ENCODE measurements around the gene EIF4E1B. TPM values are rescaled to one million over a fixed set of nuclear protein-coding genes. Genes with fewer than 3 reads are reported as not detected.

Gene EIF4E1B
- total and polyA plus RNA-seq, 2 donors (not counting 1 experiment from before 2014, with no cell fraction given), result not detected

DNA sequence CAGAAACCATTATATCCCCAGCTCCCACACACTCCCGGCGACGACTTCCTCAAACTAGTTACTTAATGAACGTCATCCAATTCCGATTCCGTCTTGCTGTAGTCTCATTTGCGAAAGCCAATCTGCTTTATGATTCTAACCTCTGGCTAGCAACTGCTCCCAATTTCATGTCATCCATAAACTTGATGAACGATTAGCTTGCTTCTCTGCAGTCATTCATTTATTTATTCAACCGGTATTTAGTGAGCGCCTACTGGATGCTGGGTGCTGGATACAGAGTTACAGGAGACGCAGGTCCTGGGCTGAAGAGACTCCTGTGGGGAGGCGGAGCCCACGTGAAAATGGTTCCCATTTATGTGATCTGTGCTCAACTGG lies 63.0 kb downstream of the EIF4E1B start:
- H3K27ac Mint-ChIP-seq, result no peak overlapping the region
- no peaks in the 10 kb centered on the region for H3K4me1 Mint-ChIP-seq
- Histone ChIP-seq H3K36me3 (replicated peaks in 1 of 2; ENCODE audit: control extremely low read depth in 1 of 2, control insufficient read depth in 1 of 2, extremely low read depth in 1 of 2, insufficient read depth in 2 of 2, low read length in 1 of 2) (no peaks in the 10 kb centered on the region), H3K4me2 (replicated peaks; ENCODE audit: low read depth, low read length, poor library complexity, severe bottlenecking) (no peak overlapping the region), H3K4me1 (ENCODE audit: control insufficient read depth in 2 of 2, insufficient read depth in 2 of 2, low read length in 2 of 2) (no peaks in the 10 kb centered on the region), H3K9ac (ENCODE audit: low read length) (no peak overlapping the region), H3K4me3 (ENCODE audit: control extremely low read depth in 1 of 5, extremely low read depth in 1 of 5, insufficient read depth in 1 of 5, low read depth in 2 of 5, low read length in 4 of 5) (no peak overlapping the region), H3K27ac (ENCODE audit: low read length in 2 of 2) (no peak overlapping the region), H4K20me1 (ENCODE audit: control insufficient read depth, insufficient read depth, low read length, poor library complexity, severe bottlenecking) (no peaks in the 10 kb centered on the region), H3K79me2 (ENCODE audit: control insufficient read depth, insufficient read depth, low read length) (no peaks in the 10 kb centered on the region), H3K9me3 (ENCODE audit: control extremely low read depth in 1 of 3, control insufficient read depth in 2 of 3, insufficient read depth in 1 of 3, low read length in 2 of 3) (peaks cover 0 to 10% (median 0%) of the 10 kb centered on the region in 3 donors), H2AFZ (ENCODE audit: insufficient read depth, low read depth, low read length, poor library complexity, severe bottlenecking) (no peak overlapping the region), H3K27me3 (replicated peaks in 1 of 4; ENCODE audit: control extremely low read depth in 1 of 4, control insufficient read depth in 3 of 4, insufficient read depth in 4 of 4, low read length in 3 of 4) (peaks cover 0 to 53% (median 3%) of the 10 kb centered on the region in 4 experiments)
- H3K9me3 Mint-ChIP-seq (ENCODE audit: insufficient read depth), result no peaks in the 10 kb centered on the region
- peaks cover 75% of the 10 kb centered on the region for H3K27me3 Mint-ChIP-seq
- 56% methylated on average over 11 of the region's 13 CpGs for WGBS (ENCODE audit: insufficient coverage)
- TF ChIP-seq EZH2 (IDR thresholded peaks at IDR 0.05; ENCODE audit: borderline replicate concordance, insufficient read depth, low read depth, low read length, poor library complexity, severe bottlenecking), result no peak
- TF ChIP-seq, protein P1, sequence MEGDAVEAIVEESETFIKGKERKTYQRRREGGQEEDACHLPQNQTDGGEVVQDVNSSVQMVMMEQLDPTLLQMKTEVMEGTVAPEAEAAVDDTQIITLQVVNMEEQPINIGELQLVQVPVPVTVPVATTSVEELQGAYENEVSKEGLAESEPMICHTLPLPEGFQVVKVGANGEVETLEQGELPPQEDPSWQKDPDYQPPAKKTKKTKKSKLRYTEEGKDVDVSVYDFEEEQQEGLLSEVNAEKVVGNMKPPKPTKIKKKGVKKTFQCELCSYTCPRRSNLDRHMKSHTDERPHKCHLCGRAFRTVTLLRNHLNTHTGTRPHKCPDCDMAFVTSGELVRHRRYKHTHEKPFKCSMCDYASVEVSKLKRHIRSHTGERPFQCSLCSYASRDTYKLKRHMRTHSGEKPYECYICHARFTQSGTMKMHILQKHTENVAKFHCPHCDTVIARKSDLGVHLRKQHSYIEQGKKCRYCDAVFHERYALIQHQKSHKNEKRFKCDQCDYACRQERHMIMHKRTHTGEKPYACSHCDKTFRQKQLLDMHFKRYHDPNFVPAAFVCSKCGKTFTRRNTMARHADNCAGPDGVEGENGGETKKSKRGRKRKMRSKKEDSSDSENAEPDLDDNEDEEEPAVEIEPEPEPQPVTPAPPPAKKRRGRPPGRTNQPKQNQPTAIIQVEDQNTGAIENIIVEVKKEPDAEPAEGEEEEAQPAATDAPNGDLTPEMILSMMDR (IDR thresholded peaks at IDR 0.05), result no peak
- intact Hi-C loops (cut with micrococcal nuclease), result no loop called here
- DNase-seq, result no peak
- CTCF ChIA-PET, result interaction anchor here (1.9 kb wide), 1 partner anchor 33 kb away, joined by 6 read pairs; no protein-coding TSS in a partner anchor
- ATAC-seq (ENCODE audit: low read depth), result no peak
- POLR2A ChIA-PET, result no interaction called here
- no peak overlapping the region for H3K4me3 Mint-ChIP-seq

DNA sequence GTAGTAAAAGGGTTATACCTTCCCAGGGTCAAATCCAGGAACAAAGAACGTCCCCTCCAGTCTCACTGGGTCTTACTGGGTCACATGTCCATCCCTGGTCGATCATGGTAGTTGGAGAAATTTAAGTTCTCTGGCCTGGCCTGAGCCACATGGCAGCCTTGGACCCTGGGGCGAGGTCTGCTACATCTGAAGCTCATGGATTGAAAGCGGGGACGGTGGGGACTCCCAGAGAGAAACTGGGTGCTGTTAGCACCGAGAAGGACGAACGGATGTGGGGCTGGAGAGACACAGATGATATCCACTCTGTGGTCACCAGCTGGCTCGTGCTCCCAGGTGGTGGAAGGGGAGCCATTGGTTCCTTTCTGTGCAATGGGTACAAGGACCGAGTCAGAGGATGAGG lies 63.7 kb downstream of the EIF4E1B start:
- Mint-ChIP-seq H3K27me3 (peaks cover 82% of the 10 kb centered on the region), H3K9me3 (ENCODE audit: insufficient read depth) (no peaks in the 10 kb centered on the region), H3K4me3 (no peak overlapping the region), H3K4me1 (no peaks in the 10 kb centered on the region), H3K27ac (no peak overlapping the region)
- ATAC-seq (ENCODE audit: low read depth), result no peak
- Histone ChIP-seq H3K4me2 (replicated peaks; ENCODE audit: low read depth, low read length, poor library complexity, severe bottlenecking) (no peak overlapping the region), H3K79me2 (ENCODE audit: control insufficient read depth, insufficient read depth, low read length) (no peaks in the 10 kb centered on the region), H4K20me1 (ENCODE audit: control insufficient read depth, insufficient read depth, low read length, poor library complexity, severe bottlenecking) (no peaks in the 10 kb centered on the region), H3K9ac (ENCODE audit: low read length) (no peak overlapping the region), H3K27ac (ENCODE audit: low read length in 2 of 2) (no peak overlapping the region), H2AFZ (ENCODE audit: insufficient read depth, low read depth, low read length, poor library complexity, severe bottlenecking) (no peak overlapping the region), H3K27me3 (replicated peaks in 1 of 4; ENCODE audit: control extremely low read depth in 1 of 4, control insufficient read depth in 3 of 4, insufficient read depth in 4 of 4, low read length in 3 of 4) (peaks cover 0 to 57% (median 2%) of the 10 kb centered on the region in 4 experiments), H3K4me1 (ENCODE audit: control insufficient read depth in 2 of 2, insufficient read depth in 2 of 2, low read length in 2 of 2) (no peaks in the 10 kb centered on the region), H3K9me3 (ENCODE audit: control extremely low read depth in 1 of 3, control insufficient read depth in 2 of 3, insufficient read depth in 1 of 3, low read length in 2 of 3) (peaks cover 0 to 9% (median 0%) of the 10 kb centered on the region in 3 donors), H3K36me3 (replicated peaks in 1 of 2; ENCODE audit: control extremely low read depth in 1 of 2, control insufficient read depth in 1 of 2, extremely low read depth in 1 of 2, insufficient read depth in 2 of 2, low read length in 1 of 2) (no peaks in the 10 kb centered on the region), H3K4me3 (ENCODE audit: control extremely low read depth in 1 of 5, extremely low read depth in 1 of 5, insufficient read depth in 1 of 5, low read depth in 2 of 5, low read length in 4 of 5) (no peak overlapping the region)
- 87% methylated on average over 10 of the region's 10 CpGs for WGBS (ENCODE audit: insufficient coverage)
- intact Hi-C loops (cut with micrococcal nuclease), result no loop called here
- POLR2A ChIA-PET, result no interaction called here
- CTCF ChIA-PET, result interaction anchor here (1.9 kb wide), 1 partner anchor 33 kb away, joined by 6 read pairs; no protein-coding TSS in a partner anchor
- no peak for DNase-seq
- no peak for TF ChIP-seq EZH2 (IDR thresholded peaks at IDR 0.05; ENCODE audit: borderline replicate concordance, insufficient read depth, low read depth, low read length, poor library complexity, severe bottlenecking)
- TF ChIP-seq, protein P1 (IDR thresholded peaks at IDR 0.05), result no peak
